HepG2 (cell line): ENCODE measurements around the gene ZNF391. TPM values are rescaled to one million over a fixed set of nuclear protein-coding genes. Genes with fewer than 3 reads are reported as not detected.
A peak's percentile ranks its signal among the peaks of the same experiment; 100 is the strongest.

Experiments used
- ATF1 ChIP-seq: IDR thresholded peaks from 2 replicates; pipeline ENCODE4 v1.6.1; 2016; ENCODE audit warnings: mild to moderate bottlenecking, control low read depth
- EEA1 ChIP-seq: sonication (generic); formaldehyde crosslinking; IDR thresholded peaks from 2 replicates; pipeline ENCODE4 v1.5.1; 2020; ENCODE audit warnings: mild to moderate bottlenecking, missing genetic modification reagents, borderline replicate concordance
- ELF3 ChIP-seq: IDR thresholded peaks from 2 replicates; pipeline ENCODE4 v1.6.1; 2016; ENCODE audit warnings: missing genetic modification reagents, missing compliant biosample characterization
- HNF4G ChIP-seq, 2 experiments: sonication (generic) in 1 of 2; formaldehyde crosslinking in 1 of 2; IDR thresholded peaks; 2 replicates each; pipeline versions ENCODE4 v1.4.0 to v1.6.1; 2011 to 2020; ENCODE audit warnings: borderline replicate concordance in 2 of 2, low read depth in 2 of 2, mild to moderate bottlenecking in 2 of 2, low read length in 1 of 2, missing genetic modification reagents in 1 of 2, moderate library complexity in 1 of 2
- KAT2B ChIP-seq: fragments of 150-350 bp; IDR thresholded peaks from 2 replicates; pipeline ENCODE4 v1.6.1; 2014; ENCODE audit warnings: low read depth, low read length, borderline replicate concordance
- MIER2 ChIP-seq: IDR thresholded peaks from 2 replicates; pipeline ENCODE4 v1.6.1; 2016; ENCODE audit warnings: missing biosample characterization, missing genetic modification reagents
- NCOA1 ChIP-seq: sonication (generic); formaldehyde crosslinking; IDR thresholded peaks from 2 replicates; pipeline ENCODE4 v1.9.0; 2021; ENCODE audit warnings: missing genetic modification reagents
- PPARG ChIP-seq: conservative IDR thresholded peaks from 2 replicates; pipeline ENCODE4 v1.6.1; 2016; ENCODE audit warnings: missing biosample characterization, missing genetic modification reagents
- ZNF10 ChIP-seq: sonication (generic); formaldehyde crosslinking; IDR thresholded peaks from 2 replicates; pipeline ENCODE4 v1.4.0; 2020; ENCODE audit warnings: mild to moderate bottlenecking, low read depth, missing genetic modification reagents, borderline replicate concordance
- ZNF547 ChIP-seq: sonication (generic); formaldehyde crosslinking; IDR thresholded peaks from 2 replicates; pipeline ENCODE4 v1.5.1; 2020; ENCODE audit warnings: mild to moderate bottlenecking, missing genetic modification reagents
- ZNF781 ChIP-seq: sonication (generic); formaldehyde crosslinking; IDR thresholded peaks from 2 replicates; pipeline ENCODE4 v1.5.1; 2020; ENCODE audit warnings: borderline replicate concordance, mild to moderate bottlenecking, missing genetic modification reagents; ENCODE audit errors: not compliant biosample characterization
- ZSCAN21 ChIP-seq: sonication (generic); formaldehyde crosslinking; IDR thresholded peaks from 2 replicates; pipeline ENCODE4 v1.8.0; 2022; ENCODE audit warnings: mild to moderate bottlenecking, missing genetic modification reagents, moderate library complexity, borderline replicate concordance
- polyA plus RNA-seq, 8 experiments: library from polyadenylated mRNA; depleted of rRNA in 3 of 8; stranded (reverse) in 7 of 8; unstranded in 1 of 8; fragments of >200 nt; fragmentation: Illumina TruSeq in 4 of 8; extraction: Trizol in 4 of 8; gene quantifications; 2 replicates each; pipeline versions ENCODE4 v1.2.1 to v1.2.3, GENCODE V29; 2011 to 2016; ENCODE audit warnings: low read depth in 4 of 8, missing spikeins in 1 of 8, mixed read lengths in 1 of 8; ENCODE audit not compliant: insufficient read depth in 1 of 8
- total RNA-seq, 5 experiments: library from RNA; depleted of rRNA; stranded (reverse); fragments of >200 nt; fragmentation: Illumina TruSeq; extraction: Trizol; gene quantifications; 2 replicates each; pipeline ENCODE4 v1.2.3, GENCODE V29; 2016; ENCODE audit warnings: low read depth in 1 of 5
- TF ChIP-seq, protein P1 (sequence below), 2 experiments: sonication (generic) in 1 of 2; formaldehyde crosslinking in 1 of 2; IDR thresholded peaks; 2 replicates each; pipeline versions ENCODE4 v1.4.0 to v1.6.1; 2018 to 2020; ENCODE audit warnings: missing genetic modification reagents in 2 of 2, borderline replicate concordance in 1 of 2, low read depth in 1 of 2, mild to moderate bottlenecking in 1 of 2, missing biosample characterization in 1 of 2
- TF ChIP-seq, protein P2 (sequence below): sonication (generic); formaldehyde crosslinking; IDR thresholded peaks from 2 replicates; pipeline ENCODE4 v1.5.0; 2020; ENCODE audit warnings: missing genetic modification reagents
- TF ChIP-seq, protein P3 (sequence below): sonication (generic); formaldehyde crosslinking; IDR thresholded peaks from 2 replicates; pipeline ENCODE4 v1.9.0; 2021; ENCODE audit warnings: missing genetic modification reagents, borderline replicate concordance
- TF ChIP-seq, protein P4 (sequence below): sonication (generic); formaldehyde crosslinking; IDR thresholded peaks from 2 replicates; pipeline ENCODE4 v1.4.0; 2020; ENCODE audit warnings: missing genetic modification reagents

Gene ZNF391
- total and polyA plus RNA-seq, 2 of the 13 experiments (the other 11 are each of a cell fraction or from before 2014, with no cell fraction given), result 0.78 to 1.7 TPM

DNA sequence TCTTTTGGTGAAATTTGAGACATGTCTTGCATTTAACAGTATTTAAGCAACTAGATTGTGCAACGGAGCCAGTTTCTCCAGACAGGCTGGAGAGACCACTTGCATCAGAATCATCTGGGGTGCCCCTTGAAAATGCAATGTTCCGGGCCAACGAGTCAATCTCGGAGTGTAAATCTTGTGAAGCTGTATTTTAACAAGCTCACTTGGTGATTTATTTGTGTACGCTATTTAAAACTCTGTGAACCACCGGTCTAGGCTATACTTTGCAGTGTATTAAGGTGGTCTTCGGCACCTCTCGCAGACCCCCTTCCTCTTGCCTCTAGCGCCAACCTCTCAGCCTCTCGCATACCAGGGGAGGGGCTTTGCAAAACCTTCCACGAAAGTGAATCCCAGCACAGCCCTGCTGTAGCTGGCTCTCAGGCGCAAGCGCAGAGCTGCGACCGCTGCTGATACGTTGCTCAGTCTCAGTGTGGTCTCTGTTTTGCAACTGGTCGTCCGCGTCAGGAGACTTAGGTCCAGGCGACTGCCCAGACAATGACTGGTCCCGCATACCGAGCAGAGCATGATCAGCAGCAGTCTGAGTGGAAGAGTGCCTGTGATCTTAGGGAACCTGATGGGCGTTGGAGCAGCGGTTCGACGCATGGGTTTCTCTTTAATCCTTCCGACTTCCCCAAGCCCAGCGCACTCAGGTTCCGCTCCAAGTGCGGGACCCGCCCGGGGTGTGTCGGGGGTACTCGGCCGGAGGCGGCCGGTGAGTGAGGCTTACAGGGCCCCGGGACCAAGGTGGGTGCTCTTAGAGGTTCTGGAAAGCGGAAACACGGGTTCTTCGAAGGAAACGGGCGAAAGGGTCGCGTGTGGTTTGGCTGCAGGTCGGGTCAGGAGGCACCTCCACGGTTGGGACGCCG, at the start of gene ZNF391 (continued):
- TF ChIP-seq, protein P1, sequence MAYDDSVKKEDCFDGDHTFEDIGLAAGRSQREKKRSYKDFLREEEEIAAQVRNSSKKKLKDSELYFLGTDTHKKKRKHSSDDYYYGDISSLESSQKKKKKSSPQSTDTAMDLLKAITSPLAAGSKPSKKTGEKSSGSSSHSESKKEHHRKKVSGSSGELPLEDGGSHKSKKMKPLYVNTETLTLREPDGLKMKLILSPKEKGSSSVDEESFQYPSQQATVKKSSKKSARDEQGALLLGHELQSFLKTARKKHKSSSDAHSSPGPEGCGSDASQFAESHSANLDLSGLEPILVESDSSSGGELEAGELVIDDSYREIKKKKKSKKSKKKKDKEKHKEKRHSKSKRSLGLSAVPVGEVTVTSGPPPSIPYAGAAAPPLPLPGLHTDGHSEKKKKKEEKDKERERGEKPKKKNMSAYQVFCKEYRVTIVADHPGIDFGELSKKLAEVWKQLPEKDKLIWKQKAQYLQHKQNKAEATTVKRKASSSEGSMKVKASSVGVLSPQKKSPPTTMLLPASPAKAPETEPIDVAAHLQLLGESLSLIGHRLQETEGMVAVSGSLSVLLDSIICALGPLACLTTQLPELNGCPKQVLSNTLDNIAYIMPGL (CRISPR knock-in tag; IDR thresholded peaks at IDR 0.05; ENCODE audit: borderline replicate concordance in 1 of 2, low read depth in 1 of 2), result peak; percentile 96 to 98
- peak; percentile 93 for TF ChIP-seq ZNF547 (CRISPR knock-in tag)
- TF ChIP-seq KAT2B, result no peak
- TF ChIP-seq, protein P2, sequence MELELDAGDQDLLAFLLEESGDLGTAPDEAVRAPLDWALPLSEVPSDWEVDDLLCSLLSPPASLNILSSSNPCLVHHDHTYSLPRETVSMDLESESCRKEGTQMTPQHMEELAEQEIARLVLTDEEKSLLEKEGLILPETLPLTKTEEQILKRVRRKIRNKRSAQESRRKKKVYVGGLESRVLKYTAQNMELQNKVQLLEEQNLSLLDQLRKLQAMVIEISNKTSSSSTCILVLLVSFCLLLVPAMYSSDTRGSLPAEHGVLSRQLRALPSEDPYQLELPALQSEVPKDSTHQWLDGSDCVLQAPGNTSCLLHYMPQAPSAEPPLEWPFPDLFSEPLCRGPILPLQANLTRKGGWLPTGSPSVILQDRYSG (CRISPR knock-in tag), result 0 out of 2 replicates have a peak, but pooled peaks have one; percentile 34
- no peak for TF ChIP-seq EEA1 (CRISPR knock-in tag)
- TF ChIP-seq NCOA1, result no peak
- TF ChIP-seq, protein P3, sequence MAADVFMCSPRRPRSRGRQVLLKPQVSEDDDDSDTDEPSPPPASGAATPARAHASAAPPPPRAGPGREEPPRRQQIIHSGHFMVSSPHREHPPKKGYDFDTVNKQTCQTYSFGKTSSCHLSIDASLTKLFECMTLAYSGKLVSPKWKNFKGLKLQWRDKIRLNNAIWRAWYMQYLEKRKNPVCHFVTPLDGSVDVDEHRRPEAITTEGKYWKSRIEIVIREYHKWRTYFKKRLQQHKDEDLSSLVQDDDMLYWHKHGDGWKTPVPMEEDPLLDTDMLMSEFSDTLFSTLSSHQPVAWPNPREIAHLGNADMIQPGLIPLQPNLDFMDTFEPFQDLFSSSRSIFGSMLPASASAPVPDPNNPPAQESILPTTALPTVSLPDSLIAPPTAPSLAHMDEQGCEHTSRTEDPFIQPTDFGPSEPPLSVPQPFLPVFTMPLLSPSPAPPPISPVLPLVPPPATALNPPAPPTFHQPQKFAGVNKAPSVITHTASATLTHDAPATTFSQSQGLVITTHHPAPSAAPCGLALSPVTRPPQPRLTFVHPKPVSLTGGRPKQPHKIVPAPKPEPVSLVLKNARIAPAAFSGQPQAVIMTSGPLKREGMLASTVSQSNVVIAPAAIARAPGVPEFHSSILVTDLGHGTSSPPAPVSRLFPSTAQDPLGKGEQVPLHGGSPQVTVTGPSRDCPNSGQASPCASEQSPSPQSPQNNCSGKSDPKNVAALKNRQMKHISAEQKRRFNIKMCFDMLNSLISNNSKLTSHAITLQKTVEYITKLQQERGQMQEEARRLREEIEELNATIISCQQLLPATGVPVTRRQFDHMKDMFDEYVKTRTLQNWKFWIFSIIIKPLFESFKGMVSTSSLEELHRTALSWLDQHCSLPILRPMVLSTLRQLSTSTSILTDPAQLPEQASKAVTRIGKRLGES (CRISPR knock-in tag), result no peak; the same call in 1 of the 2 replicates
- TF ChIP-seq ZNF781 (CRISPR knock-in tag), result peak; percentile 93
- no peak for TF ChIP-seq PPARG (CRISPR knock-in tag)
- no peak for TF ChIP-seq ZNF10 (CRISPR knock-in tag)
- TF ChIP-seq ELF3 (CRISPR knock-in tag), result peak; percentile 44; the same call in 1 of the 2 replicates
- TF ChIP-seq MIER2 (CRISPR knock-in tag), result peak; percentile 74
- TF ChIP-seq HNF4G (IDR thresholded peaks at IDR 0.05; ENCODE audit: borderline replicate concordance, low read depth, low read length), result 0 out of 2 replicates have a peak, but pooled peaks have one; percentile 11
- no peak for TF ChIP-seq HNF4G (CRISPR knock-in tag; IDR thresholded peaks at IDR 0.05; ENCODE audit: borderline replicate concordance, low read depth)
- no peak for TF ChIP-seq ZSCAN21 (CRISPR knock-in tag)
- TF ChIP-seq, protein P4, sequence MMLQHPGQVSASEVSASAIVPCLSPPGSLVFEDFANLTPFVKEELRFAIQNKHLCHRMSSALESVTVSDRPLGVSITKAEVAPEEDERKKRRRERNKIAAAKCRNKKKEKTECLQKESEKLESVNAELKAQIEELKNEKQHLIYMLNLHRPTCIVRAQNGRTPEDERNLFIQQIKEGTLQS (CRISPR knock-in tag), result peak; percentile 49; the same call in 1 of the 2 replicates
- peak; percentile 51; the same call in 1 of the 2 replicates for TF ChIP-seq ATF1 (CRISPR knock-in tag)
